PFSK-1 (cell line): Measurements from ENCODE around the gene FUT7.

Experiments used
- FOXP2 ChIP-seq: optimal IDR thresholded peaks from 2 replicates; pipeline ENCODE3; 2011; ENCODE audit warnings: borderline replicate concordance, control low read depth, inconsistent platforms; ENCODE audit not compliant: insufficient read depth; ENCODE audit errors: extremely low read length, extremely low read depth
- POLR2AphosphoS5 ChIP-seq: IDR thresholded peaks from 2 replicates; pipeline ENCODE4 v1.6.1; 2012; ENCODE audit warnings: low read depth, mild to moderate bottlenecking, control low read depth, low read length, moderate library complexity
- SIN3A ChIP-seq: IDR thresholded peaks from 2 replicates; pipeline ENCODE4 v1.6.1; 2012; ENCODE audit warnings: mild to moderate bottlenecking, low read length, moderate library complexity, borderline replicate concordance; ENCODE audit not compliant: insufficient read depth
- TAF1 ChIP-seq: IDR thresholded peaks from 2 replicates; pipeline ENCODE4 v1.6.1; 2012; ENCODE audit warnings: low read length, control low read depth, borderline replicate concordance; ENCODE audit not compliant: insufficient read depth
- TF ChIP-seq, protein P1 (sequence below), 2 experiments: IDR thresholded peaks; 2 replicates each; pipeline versions ENCODE4 v1.6.1 to v1.8.0; 2011 to 2012; ENCODE audit warnings: low read depth in 2 of 2, low read length in 2 of 2, control low read depth in 1 of 2, inconsistent platforms in 1 of 2, mild to moderate bottlenecking in 1 of 2, moderate library complexity in 1 of 2; ENCODE audit not compliant: insufficient read depth in 1 of 2

The FUT7 gene

DNA sequence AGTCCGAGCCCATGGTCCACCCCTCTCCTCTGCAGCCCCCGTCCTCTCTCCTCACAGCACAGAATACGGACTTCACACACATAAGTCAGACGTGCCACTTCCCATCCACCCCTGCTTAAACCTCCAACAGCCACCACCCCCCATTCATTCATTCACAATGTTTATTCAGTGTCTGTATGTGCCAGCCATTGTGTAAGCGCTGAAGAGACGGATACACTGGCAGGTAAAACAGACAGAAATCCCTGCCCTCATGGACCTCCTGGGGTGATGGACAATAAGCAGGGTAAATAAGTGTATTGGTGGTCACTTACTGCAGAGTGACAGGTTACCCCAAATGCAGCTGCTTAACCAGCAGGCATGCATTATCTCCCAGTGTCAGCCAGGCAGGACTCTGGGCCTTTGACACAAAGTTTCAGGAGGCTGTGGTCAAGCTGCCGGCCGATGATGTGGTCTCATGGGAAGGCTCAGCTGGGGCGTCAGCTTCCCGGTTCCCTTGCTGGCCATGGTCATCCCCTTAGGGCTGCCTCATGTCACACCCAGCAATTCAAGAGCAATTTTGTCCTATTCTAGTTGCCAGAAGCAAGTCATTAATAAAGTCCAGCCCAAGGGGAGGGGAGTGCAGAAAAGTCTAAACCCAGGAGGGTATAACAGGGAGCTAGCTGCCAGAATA lies 41.5 kb downstream of the FUT7 start:
- TF ChIP-seq FOXP2: no peak
- no peak for TF ChIP-seq SIN3A

DNA sequence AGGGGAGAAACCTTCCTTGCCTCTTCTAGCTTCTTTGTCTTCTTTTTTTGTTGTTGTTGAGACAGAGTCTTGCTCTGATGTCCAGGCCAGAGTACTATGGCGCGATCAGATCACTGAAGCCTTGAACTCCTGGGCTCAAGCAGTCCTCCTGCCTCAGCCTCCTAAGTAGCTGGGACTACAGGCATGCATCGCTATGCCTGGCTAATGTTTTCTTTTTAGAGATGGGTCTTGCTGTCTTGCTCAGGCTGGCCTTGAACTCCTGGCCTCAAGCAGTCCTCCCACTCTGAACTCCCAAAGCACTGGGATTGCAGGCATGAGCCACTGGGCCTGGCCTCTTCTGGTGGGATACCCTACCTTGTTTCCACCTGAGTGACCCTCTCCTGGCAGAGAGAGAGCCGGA lies 43.0 kb downstream of the FUT7 start:
- TF ChIP-seq POLR2AphosphoS5 (no peak), TAF1 (no peak)

DNA sequence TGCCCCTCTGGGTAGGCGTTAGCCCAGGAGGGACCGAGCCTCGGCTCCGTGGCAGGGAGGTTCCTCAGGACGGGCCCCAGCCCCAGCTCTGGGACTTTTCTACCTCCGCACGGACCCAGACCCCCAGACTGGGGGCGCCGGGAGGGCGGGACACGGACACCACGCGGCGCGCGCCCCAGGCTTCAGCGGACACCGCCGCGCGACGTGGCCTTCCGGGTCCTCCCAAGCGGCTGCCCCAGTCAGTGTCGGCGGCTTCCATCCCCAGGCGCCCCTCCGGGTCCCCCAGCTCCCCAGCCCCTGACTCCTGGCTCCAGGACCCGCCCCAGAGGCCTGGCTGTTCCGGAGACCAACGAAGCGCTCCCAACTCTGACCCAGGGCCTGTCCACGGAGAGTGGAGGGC lies 46.0 kb downstream of the FUT7 start:
- no peak for TF ChIP-seq FOXP2
- no peak for TF ChIP-seq SIN3A
- TF ChIP-seq, protein P1, sequence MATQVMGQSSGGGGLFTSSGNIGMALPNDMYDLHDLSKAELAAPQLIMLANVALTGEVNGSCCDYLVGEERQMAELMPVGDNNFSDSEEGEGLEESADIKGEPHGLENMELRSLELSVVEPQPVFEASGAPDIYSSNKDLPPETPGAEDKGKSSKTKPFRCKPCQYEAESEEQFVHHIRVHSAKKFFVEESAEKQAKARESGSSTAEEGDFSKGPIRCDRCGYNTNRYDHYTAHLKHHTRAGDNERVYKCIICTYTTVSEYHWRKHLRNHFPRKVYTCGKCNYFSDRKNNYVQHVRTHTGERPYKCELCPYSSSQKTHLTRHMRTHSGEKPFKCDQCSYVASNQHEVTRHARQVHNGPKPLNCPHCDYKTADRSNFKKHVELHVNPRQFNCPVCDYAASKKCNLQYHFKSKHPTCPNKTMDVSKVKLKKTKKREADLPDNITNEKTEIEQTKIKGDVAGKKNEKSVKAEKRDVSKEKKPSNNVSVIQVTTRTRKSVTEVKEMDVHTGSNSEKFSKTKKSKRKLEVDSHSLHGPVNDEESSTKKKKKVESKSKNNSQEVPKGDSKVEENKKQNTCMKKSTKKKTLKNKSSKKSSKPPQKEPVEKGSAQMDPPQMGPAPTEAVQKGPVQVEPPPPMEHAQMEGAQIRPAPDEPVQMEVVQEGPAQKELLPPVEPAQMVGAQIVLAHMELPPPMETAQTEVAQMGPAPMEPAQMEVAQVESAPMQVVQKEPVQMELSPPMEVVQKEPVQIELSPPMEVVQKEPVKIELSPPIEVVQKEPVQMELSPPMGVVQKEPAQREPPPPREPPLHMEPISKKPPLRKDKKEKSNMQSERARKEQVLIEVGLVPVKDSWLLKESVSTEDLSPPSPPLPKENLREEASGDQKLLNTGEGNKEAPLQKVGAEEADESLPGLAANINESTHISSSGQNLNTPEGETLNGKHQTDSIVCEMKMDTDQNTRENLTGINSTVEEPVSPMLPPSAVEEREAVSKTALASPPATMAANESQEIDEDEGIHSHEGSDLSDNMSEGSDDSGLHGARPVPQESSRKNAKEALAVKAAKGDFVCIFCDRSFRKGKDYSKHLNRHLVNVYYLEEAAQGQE (IDR thresholded peaks at IDR 0.05; ENCODE audit: insufficient read depth in 1 of 2, low read depth in 2 of 2, low read length in 2 of 2): no peak
- TF ChIP-seq TAF1: no peak
- TF ChIP-seq POLR2AphosphoS5: no peak

DNA sequence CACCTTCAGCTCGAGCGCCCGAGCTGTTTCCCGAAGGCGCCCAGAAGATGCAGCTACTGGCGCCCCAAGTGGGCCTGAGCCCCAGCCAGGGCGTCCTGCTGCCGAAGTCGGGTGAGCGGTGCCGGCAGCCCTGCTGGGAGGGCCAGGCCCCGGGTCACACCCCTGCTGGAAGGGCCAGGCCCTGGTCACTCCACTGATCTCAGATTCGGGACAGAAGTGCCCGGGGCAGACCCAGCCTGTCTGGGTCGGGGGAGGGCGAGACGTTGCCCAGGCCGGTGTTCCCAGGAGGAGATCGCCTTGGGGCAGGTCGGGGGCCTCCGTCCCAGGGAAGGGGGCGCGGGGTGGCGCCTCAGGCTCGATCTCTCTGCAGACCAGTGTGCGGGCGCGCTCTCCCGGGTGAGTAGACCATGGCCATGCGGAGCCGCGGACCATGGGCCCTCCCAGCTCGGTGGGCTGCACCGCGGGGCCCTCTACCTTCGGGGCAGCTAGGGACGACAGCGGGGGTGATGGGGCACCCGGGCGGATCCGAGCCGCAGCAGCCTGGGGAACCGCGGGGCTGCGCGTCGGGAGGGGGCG lies 46.8 kb downstream of the FUT7 start:
- TF ChIP-seq POLR2AphosphoS5 (no peak), FOXP2 (no peak), SIN3A (no peak), TAF1 (no peak)
- TF ChIP-seq, protein P1 (IDR thresholded peaks at IDR 0.05; ENCODE audit: insufficient read depth in 1 of 2, low read depth in 2 of 2, low read length in 2 of 2): no peak

DNA sequence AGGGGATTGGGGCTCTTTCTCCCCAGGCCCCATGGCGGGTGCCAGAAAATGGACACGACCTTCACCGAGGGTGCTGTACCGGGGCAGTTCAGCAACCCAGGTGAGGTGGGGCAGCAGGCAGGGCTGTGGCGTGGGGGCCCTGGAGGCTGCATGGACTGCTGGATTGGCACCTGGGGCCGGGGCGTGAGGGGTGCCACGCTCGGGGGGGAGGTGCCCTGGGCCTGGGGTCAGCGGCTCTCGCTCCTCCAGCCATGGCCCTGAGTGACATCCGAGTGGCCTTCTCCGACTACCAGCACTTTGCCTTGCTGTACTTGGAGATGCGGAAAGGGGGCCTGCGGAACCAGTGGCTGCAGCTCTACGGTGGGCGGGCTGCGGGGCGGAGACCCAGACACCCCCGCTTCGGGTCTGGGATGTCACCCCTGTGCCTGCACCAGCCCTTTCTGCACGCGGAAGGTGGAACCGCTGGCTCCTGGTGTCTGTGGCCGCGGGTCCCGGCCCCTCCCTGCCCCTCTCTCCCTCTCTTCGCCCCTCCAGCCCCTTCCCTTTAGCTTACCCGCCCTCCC lies 47.3 kb downstream of the FUT7 start:
- TF ChIP-seq SIN3A: no peak
- no peak for TF ChIP-seq FOXP2
- TF ChIP-seq TAF1: no peak
- no peak for TF ChIP-seq POLR2AphosphoS5
- TF ChIP-seq, protein P1 (IDR thresholded peaks at IDR 0.05; ENCODE audit: insufficient read depth in 1 of 2, low read depth in 2 of 2, low read length in 2 of 2): no peak

DNA sequence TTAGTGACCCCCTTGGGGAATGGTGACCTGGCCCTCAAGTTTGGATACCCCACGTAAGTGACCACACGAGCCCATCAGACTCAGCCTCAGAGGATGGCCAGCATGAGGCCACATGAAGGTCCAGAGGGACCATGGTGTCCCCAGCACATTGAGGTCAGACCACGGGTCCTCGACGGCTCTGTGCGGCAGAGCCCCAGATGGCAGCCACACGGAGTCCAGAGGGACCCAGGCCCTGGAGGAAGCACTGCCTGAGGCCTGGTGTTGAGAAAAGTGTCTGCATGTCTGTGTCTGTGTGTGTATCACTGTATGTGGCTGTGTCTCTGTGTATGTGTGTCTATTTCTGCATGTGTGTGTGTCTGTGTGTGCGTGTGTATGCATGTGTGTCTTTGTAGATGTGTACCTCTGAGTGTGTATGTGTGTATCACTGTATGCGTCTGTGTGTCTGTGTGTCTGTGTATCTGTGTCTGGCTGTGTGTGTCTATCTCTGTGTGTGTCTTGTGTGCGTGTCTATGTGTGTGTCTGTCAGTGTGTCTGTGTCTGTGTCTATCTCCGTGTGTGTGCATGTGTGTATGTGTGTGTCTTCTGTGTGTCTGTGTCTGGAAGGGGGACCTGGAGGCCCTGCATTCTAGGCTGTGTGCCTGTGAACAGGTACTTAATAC lies 48.1 kb downstream of the FUT7 start:
- TF ChIP-seq, protein P1 (IDR thresholded peaks at IDR 0.05; ENCODE audit: insufficient read depth in 1 of 2, low read depth in 2 of 2, low read length in 2 of 2): no peak
- TF ChIP-seq SIN3A (no peak), POLR2AphosphoS5 (no peak), TAF1 (no peak), FOXP2 (no peak)
